ENCODE results near the gene DSG4.

DSG4 gene

DNA sequence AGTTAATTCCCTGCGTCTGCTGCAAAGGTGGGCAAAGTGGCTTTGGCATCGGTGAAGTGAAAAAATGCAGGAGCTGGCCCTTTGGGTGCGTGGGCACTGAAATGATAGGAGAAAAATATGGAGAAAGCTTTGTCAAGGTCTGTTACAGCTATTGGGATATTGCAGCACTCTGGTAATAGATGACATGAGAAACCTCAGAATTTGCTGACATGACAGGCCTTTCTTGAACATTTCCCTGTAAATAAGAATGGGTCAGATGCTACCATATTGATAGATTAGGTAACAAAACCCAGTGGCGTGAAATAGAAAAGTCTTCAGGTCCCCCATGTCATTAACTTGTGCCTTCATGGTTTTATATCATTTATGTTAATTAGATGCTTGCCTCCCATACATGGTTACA, 12.4 kb upstream of the DSG4 start:
- ChIA-PET POLR2A (no interaction called here), CTCF (no interaction called here)
- H3K4me3 ChIP-seq (ENCODE audit: low read depth, low read length): no peak overlapping the region
- DNase-seq (ENCODE audit: low read depth, low spot score): no peak
- TF ChIP-seq CTCF (IDR thresholded peaks at IDR 0.05; ENCODE audit: insufficient read depth, low read length, missing control alignments): no peak

GRCh38 chr18:31369478-31369877, 7.1 kb upstream of the DSG4 start:
- H3K4me3 ChIP-seq (ENCODE audit: low read depth, low read length): no peak overlapping the region
- ChIA-PET POLR2A (interaction anchor here (0.6 kb wide), 1 partner anchor 337 kb away, joined by 3 read pairs; no protein-coding TSS in a partner anchor), CTCF (no interaction called here)
- TF ChIP-seq CTCF (IDR thresholded peaks at IDR 0.05; ENCODE audit: insufficient read depth, low read length, missing control alignments): no peak
- no peak for DNase-seq (ENCODE audit: low read depth, low spot score)

DNA sequence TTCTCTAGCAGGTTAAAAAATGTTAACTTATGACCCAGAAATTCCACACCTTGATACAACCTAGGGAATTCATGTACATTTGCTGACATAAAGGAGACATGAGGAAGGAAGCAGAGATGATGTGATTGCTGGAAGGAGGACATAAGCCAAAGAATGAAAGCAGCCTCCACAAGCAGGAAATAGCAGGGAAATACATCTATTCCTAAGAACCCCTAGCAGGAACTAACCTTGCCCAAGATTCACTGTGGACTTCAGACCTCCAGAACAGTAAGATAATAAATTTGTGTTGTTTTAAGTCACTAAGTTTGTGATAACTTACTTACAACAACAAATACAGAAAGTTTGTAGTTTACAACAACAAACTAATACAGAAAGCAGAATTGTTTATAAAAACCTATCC, 4.6 kb upstream of the DSG4 start:
- no peak for TF ChIP-seq CTCF (IDR thresholded peaks at IDR 0.05; ENCODE audit: insufficient read depth, low read length, missing control alignments)
- DNase-seq (ENCODE audit: low read depth, low spot score): no peak
- no peak overlapping the region for H3K4me3 ChIP-seq (ENCODE audit: low read depth, low read length)
- ChIA-PET POLR2A (no interaction called here), CTCF (no interaction called here)

- ChIA-PET POLR2A (no interaction called here), CTCF (no interaction called here)
- H3K4me3 ChIP-seq (ENCODE audit: low read depth, low read length): no peak overlapping the region
- TF ChIP-seq CTCF (IDR thresholded peaks at IDR 0.05; ENCODE audit: insufficient read depth, low read length, missing control alignments): no peak
- no peak for DNase-seq (ENCODE audit: low read depth, low spot score)
Measured at GRCh38 chr18:31373641-31374040, 2.9 kb upstream of the DSG4 start.

DNA sequence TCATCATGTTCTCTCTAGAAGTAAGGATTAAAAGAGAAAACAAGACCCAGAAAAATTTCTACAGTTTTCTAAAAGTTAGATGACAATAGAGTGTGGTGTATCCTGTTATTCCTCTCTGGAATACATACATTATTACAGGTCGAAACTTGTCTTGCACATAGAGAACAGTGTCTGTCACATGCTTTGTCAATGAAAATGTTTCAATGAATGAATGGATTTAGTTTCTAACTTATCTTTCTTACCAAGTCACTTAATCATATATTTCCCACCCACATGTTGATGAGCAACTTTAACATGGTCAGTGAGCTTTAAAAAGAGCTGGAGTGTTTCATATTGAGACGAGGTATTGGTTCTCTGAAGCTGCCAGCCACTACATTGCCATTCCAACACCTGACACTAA, 4.3 kb downstream of the DSG4 start:
- TF ChIP-seq CTCF (IDR thresholded peaks at IDR 0.05; ENCODE audit: insufficient read depth, low read length, missing control alignments): no peak
- H3K4me3 ChIP-seq (ENCODE audit: low read depth, low read length): no peak overlapping the region
- POLR2A ChIA-PET: no interaction called here
- CTCF ChIA-PET: no interaction called here
- no peak for DNase-seq (ENCODE audit: low read depth, low spot score)

DNA sequence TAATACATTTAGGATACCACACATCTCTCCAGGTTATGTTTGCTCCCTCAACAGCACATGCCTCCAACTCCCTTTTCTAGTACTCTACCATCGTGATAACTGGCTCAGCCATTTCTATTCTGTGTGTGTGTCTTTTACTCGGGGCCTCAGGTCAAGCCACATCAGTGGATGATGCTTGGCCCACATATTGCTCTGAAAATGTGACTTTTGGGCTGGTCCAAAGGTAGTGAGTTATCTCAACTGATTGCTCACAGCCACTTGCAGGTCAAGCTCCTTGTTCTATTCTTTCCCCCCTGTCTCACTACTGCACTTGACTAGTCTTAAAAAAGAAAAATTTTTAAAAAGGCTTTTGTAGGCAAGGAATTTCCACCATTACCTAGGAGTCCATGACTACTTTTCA, 5.5 kb downstream of the DSG4 start:
- TF ChIP-seq CTCF (IDR thresholded peaks at IDR 0.05; ENCODE audit: insufficient read depth, low read length, missing control alignments): no peak
- ChIA-PET CTCF (no interaction called here), POLR2A (no interaction called here)
- no peak for DNase-seq (ENCODE audit: low read depth, low spot score)
- H3K4me3 ChIP-seq (ENCODE audit: low read depth, low read length): no peak overlapping the region
